CD4-positive, alpha-beta T cell (primary cell): ENCODE measurements around the gene CACNA2D4. TPM values are rescaled to one million over a fixed set of nuclear protein-coding genes. Genes with fewer than 3 reads are reported as not detected.

Experiments
- ATAC-seq: fragments of 200-7000 bp; cut with Tn5 transposase; one replicate; pipeline ENCODE4 v1.10.0; 2022; ENCODE audit warnings: mild to moderate bottlenecking; ENCODE audit not compliant: poor library complexity
- CTCF ChIA-PET: fragments of 350-600 bp; sonication (Branson Sonifier 250); formaldehyde crosslinking; loops from one replicate; lab custom pipeline; 2021; ENCODE audit warnings: antibody characterized with exemption, inconsistent platforms; lab: Charles Lee
- POLR2A ChIA-PET: fragments of 350-600 bp; sonication (Branson Sonifier 250); formaldehyde crosslinking; loops from one replicate; lab custom pipeline; 2021; ENCODE audit warnings: antibody characterized with exemption, inconsistent platforms; lab: Charles Lee
- DNase-seq, 14 experiments: peaks; one replicate each; pipeline ENCODE4 v3.0.0-alpha.2; 2013 to 2020; ENCODE audit warnings: mixed read lengths in 2 of 14
- H3K27ac ChIP-seq, 2 donors: one replicate each; pipeline versions ENCODE4 v1.5.1 to v1.7.0; 2013; ENCODE audit warnings: low read length in 2 of 2, low read depth in 1 of 2, mild to moderate bottlenecking in 1 of 2
- H3K27me3 ChIP-seq, 2 experiments: 1 replicate in 1 of 2; 2 replicates in 1 of 2; pipeline versions ENCODE4 v1.6.1 to v1.7.0; 2013; ENCODE audit warnings: low read length in 2 of 2, control low read depth in 1 of 2, mild to moderate bottlenecking in 1 of 2, moderate library complexity in 1 of 2; ENCODE audit not compliant: insufficient read depth in 2 of 2, control insufficient read depth in 1 of 2
- H3K36me3 ChIP-seq: one replicate; pipeline ENCODE4 v1.6.1; 2013; ENCODE audit warnings: low read length, control low read depth; ENCODE audit not compliant: insufficient read depth
- H3K4me1 ChIP-seq: one replicate; pipeline ENCODE4 v1.6.1; 2013; ENCODE audit warnings: low read length, control low read depth; ENCODE audit not compliant: insufficient read depth
- H3K4me3 ChIP-seq: one replicate; pipeline ENCODE4 v1.5.1; 2013; ENCODE audit warnings: mild to moderate bottlenecking, low read length, moderate library complexity
- H3K9me3 ChIP-seq, 2 experiments: 1 replicate in 1 of 2; 2 replicates in 1 of 2; pipeline versions ENCODE4 v1.6.1 to v1.7.0; 2013; ENCODE audit warnings: low read length in 2 of 2, mild to moderate bottlenecking in 2 of 2, control low read depth in 1 of 2, moderate library complexity in 1 of 2; ENCODE audit not compliant: control insufficient read depth in 1 of 2, insufficient read depth in 1 of 2
- H3K27ac Mint-ChIP-seq: one replicate; pipeline ENCODE4 v1.8.0; 2020; ENCODE audit warnings: mixed read lengths
- H3K27me3 Mint-ChIP-seq: one replicate; pipeline ENCODE4 v1.8.0; 2021; ENCODE audit warnings: mixed read lengths
- H3K36me3 Mint-ChIP-seq: one replicate; pipeline ENCODE4 v1.8.0; 2021; ENCODE audit warnings: low read depth, mixed read lengths
- H3K4me1 Mint-ChIP-seq: one replicate; pipeline ENCODE4 v1.8.0; 2021; ENCODE audit warnings: low read depth, mixed read lengths
- H3K4me3 Mint-ChIP-seq: one replicate; pipeline ENCODE4 v1.8.0; 2020; ENCODE audit warnings: mild to moderate bottlenecking, mixed read lengths
- H3K9me3 Mint-ChIP-seq: one replicate; pipeline ENCODE4 v1.8.0; 2020; ENCODE audit warnings: mixed read lengths
- intact Hi-C, 2 experiments: fragments of 100-400 bp; cut with DNase I in 1 of 2; cut with micrococcal nuclease in 1 of 2; formaldehyde crosslinking; loops; one replicate each; pipeline versions ENCODE4 v1.15.1 to v1.9.0; 2023 to 2025; cut with DNase I, micrococcal nuclease
- total RNA-seq, 174 experiments: library from RNA in 2 of 174; stranded (reverse) in 2 of 174; gene quantifications; one replicate each; pipeline ENCODE4 v1.2.3 and lab custom pipeline; 2021 to 2026
- TF ChIP-seq, protein P1 (sequence below): fragments of 200-600 bp; IDR thresholded peaks from one replicate; pipeline ENCODE4 v1.8.0; 2022; ENCODE audit warnings: antibody characterized with exemption, mild to moderate bottlenecking

CACNA2D4 gene
- total RNA-seq, 2 experiments from 2014 or later: 10.5 to 11.3 TPM

- H3K27me3 Mint-ChIP-seq: peaks cover 29% of the 10 kb centered on the region
- Histone ChIP-seq H3K4me1 (no peaks in the 10 kb centered on the region), H3K27me3 (peaks cover 16 to 22% of the 10 kb centered on the region in 2 experiments), H3K9me3 (peaks cover 0 to 17% of the 10 kb centered on the region in 2 experiments), H3K36me3 (no peaks in the 10 kb centered on the region), H3K4me3 (no peak overlapping the region), H3K27ac (no peak overlapping the region)
- no peak overlapping the region for H3K4me3 Mint-ChIP-seq
- ATAC-seq: no peak
- TF ChIP-seq, protein P1, sequence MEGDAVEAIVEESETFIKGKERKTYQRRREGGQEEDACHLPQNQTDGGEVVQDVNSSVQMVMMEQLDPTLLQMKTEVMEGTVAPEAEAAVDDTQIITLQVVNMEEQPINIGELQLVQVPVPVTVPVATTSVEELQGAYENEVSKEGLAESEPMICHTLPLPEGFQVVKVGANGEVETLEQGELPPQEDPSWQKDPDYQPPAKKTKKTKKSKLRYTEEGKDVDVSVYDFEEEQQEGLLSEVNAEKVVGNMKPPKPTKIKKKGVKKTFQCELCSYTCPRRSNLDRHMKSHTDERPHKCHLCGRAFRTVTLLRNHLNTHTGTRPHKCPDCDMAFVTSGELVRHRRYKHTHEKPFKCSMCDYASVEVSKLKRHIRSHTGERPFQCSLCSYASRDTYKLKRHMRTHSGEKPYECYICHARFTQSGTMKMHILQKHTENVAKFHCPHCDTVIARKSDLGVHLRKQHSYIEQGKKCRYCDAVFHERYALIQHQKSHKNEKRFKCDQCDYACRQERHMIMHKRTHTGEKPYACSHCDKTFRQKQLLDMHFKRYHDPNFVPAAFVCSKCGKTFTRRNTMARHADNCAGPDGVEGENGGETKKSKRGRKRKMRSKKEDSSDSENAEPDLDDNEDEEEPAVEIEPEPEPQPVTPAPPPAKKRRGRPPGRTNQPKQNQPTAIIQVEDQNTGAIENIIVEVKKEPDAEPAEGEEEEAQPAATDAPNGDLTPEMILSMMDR: no peak
- POLR2A ChIA-PET: no interaction called here
- no peaks in the 10 kb centered on the region for H3K4me1 Mint-ChIP-seq
- CTCF ChIA-PET: no interaction called here
- H3K27ac Mint-ChIP-seq: no peak overlapping the region
- no peaks in the 10 kb centered on the region for H3K9me3 Mint-ChIP-seq
- intact Hi-C loops: no loop called here
- no peak for DNase-seq
- no peaks in the 10 kb centered on the region for H3K36me3 Mint-ChIP-seq
Observed at GRCh38 chr12:1826401-1826800, 92.1 kb downstream of the CACNA2D4 start.

- POLR2A ChIA-PET: no interaction called here
- CTCF ChIA-PET: no interaction called here
- no peak overlapping the region for H3K27ac ChIP-seq
- DNase-seq (no peak), ATAC-seq (no peak)
- Mint-ChIP-seq H3K4me3 (no peak overlapping the region), H3K4me1 (no peaks in the 10 kb centered on the region), H3K9me3 (no peaks in the 10 kb centered on the region), H3K36me3 (no peaks in the 10 kb centered on the region), H3K27me3 (peaks cover 37% of the 10 kb centered on the region), H3K27ac (no peak overlapping the region)
- peaks cover 0 to 8% of the 10 kb centered on the region in 2 experiments for H3K9me3 ChIP-seq
- intact Hi-C loops: no loop called here
- H3K4me3 ChIP-seq: no peak overlapping the region
- H3K36me3 ChIP-seq: no peaks in the 10 kb centered on the region
- no peaks in the 10 kb centered on the region for H3K4me1 ChIP-seq
- H3K27me3 ChIP-seq: peaks cover 16 to 26% of the 10 kb centered on the region in 2 experiments
- TF ChIP-seq, protein P1: no peak
Observed at GRCh38 chr12:1825382-1826102, 92.9 kb downstream of the CACNA2D4 start.

- ChIA-PET CTCF (no interaction called here), POLR2A (no interaction called here)
- no peak overlapping the region for H3K27ac ChIP-seq
- no peak overlapping the region for H3K4me3 ChIP-seq
- H3K4me1 Mint-ChIP-seq: no peaks in the 10 kb centered on the region
- H3K36me3 Mint-ChIP-seq: no peaks in the 10 kb centered on the region
- H3K27ac Mint-ChIP-seq: no peak overlapping the region
- H3K27me3 Mint-ChIP-seq: peaks cover 40% of the 10 kb centered on the region
- H3K9me3 Mint-ChIP-seq: no peaks in the 10 kb centered on the region
- H3K4me1 ChIP-seq: peaks cover 2% of the 10 kb centered on the region
- peaks cover 23 to 34% of the 10 kb centered on the region in 2 experiments for H3K27me3 ChIP-seq
- H3K36me3 ChIP-seq: no peaks in the 10 kb centered on the region
- no peak overlapping the region for H3K4me3 Mint-ChIP-seq
- TF ChIP-seq, protein P1: no peak
- DNase-seq (no peak), ATAC-seq (no peak)
- peaks cover 0 to 3% of the 10 kb centered on the region in 2 experiments for H3K9me3 ChIP-seq
- intact Hi-C loops: no loop called here
Observed at GRCh38 chr12:1823237-1823636, 95.2 kb downstream of the CACNA2D4 start.
